NCI-H510A (cell line): ENCODE results near the gene OPRD1.

Source experiments
- DNase-seq: peaks from one replicate; lab custom pipeline; 2025; lab: John Stamatoyannopoulos, UW

The OPRD1 gene

DNA sequence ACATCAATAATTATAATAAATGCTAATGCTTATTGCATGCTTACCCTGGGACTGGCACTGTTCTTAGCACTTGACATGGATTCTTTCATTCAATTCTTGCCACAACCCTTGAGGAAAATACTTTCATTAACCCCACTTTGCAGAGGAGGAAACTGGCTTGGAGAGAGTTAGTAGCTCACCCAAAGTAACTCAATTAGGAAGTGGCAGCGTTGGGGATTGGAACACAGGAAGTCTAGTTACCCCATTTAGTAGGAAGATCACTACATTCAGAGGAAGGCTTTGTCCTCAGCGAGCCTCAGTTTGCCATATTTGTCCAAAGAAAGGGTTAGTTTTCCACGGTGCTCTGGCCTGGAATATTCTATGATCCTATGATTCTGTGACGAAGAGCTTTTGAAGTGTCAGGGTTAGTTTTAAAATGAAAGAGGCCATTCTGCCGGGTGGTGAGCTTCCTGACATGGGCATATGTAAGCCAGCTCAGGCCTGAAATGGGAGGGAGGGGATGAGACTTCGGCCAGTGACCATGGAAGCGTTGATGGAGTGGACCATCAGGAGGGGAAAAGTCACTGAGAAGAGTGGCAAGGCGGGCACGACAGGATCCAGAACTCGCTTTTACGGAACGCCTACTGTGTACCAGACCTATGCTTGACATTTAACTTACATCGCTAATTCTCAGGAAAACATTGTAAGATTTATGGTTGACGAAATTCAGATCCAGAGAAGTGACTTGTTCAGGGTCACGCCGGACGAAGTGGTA is 74.2 kb downstream of the OPRD1 start:
- DNase-seq = no peak

DNA sequence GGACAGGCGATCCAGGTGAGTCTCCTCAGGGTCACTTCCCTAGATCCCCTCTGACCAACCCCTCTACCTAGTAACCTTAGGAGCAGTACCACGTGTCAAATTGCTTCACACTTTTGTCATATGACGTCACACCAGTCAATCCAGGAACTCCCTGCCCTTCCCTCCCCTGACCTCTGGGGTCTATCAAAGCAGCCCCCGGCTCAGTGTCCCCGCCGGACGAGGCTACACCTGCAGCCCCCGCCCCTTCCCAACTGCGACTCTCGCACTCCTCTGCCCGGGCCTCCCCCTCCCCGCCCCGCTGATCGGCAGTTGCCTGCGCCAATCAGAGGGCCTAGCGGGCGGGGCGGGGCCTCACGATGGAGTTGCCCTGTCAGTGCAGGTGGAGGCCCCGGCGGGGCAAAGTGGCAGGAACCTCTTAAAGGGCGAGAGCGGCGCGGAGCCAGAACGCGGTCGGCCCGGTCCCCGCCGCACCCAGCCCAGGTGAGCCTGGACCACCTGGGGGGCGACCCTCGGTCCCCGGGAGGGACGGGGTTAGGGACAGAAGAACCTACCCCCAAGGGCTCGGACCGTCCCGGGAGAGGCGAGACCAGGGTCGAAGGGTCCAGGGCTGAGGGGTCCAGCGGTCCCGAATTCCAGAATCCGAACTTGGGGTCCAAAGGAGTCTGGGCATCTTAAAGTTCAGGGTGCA is 74.9 kb downstream of the OPRD1 start:
- DNase-seq = peak; percentile 64

DNA sequence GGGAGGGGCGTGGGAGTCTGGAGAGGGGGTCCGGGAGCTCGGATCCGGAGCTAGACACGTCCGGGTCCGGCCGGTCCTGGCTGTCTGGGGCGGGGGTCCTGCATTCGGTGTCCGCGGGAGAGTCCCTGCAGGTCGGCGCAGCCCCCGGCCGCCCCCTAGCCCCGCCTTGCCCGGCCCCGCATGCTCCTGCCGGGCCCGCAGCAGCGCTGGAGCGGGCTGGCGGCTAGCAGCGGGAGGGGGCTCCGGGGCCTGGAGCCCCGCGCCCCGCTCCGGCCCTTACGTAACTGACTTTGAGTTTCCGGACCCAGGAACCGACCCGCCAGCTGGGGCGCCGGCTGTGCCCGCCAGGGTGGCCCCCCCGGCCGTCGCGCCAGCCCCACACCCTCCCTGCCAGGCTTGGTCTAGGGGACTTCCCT is 75.5 kb downstream of the OPRD1 start:
- no peak for DNase-seq

DNA sequence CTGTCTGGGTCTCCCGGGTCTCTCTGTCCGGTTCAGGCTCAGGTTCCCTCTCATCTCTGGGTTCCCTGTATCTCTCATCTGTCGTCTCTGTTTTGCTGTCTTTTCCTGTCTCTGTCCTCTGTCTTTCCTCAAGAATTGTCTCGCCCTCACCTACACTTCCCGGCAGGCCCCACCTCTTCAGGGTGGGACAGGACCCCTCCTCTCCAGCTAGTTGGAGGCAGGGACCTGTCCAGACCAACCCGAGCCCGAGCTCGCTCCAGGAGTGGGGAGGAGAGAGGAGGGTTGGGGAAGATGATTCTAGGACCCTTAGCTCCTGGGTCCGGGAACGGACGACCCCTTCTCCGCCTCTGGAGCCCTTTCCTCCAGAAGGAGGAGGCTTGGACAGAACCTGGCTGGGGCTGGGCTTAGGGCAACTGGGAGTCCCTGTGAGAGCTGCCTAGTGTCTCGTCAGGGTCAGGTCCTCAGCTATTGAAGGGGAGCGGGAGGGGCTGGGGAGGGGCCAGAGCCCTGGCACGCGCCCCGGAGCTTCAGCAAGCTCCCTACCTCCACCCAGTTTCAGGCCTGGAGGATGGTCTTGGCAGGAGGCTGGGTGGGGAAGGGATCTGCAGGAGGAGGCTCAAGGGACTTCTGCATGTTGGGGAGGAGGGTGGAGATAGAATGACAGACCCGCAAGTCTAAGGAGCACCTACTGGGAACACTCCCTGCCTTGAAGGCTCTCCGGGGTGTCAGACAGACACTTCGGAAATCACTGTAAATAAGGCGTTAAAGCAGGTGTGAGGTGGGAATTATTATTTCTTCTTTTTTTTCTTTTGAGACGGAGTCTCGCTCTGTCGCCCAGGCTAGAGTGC is 76.1 kb downstream of the OPRD1 start:
- no peak for DNase-seq

DNA sequence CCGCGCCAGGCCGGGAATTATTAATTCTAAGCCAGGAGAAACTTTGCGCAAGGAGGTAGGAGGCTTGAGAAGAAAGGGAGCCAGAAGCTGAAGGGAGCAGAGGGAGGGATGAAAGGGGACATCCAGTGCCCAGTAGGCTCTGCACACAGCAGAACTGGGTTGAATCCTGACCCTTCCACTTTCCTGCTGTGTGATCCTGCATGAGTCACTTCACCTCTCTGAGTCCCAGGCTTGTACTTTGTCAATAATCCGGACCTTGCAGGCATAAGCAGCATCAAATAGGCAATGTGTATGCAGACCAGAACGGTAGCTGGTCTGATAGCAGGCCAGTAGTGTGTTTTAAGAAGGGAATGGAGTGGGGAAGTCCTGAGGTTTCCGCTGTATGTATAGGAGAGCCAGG is 76.9 kb downstream of the OPRD1 start:
- DNase-seq = no peak

DNA sequence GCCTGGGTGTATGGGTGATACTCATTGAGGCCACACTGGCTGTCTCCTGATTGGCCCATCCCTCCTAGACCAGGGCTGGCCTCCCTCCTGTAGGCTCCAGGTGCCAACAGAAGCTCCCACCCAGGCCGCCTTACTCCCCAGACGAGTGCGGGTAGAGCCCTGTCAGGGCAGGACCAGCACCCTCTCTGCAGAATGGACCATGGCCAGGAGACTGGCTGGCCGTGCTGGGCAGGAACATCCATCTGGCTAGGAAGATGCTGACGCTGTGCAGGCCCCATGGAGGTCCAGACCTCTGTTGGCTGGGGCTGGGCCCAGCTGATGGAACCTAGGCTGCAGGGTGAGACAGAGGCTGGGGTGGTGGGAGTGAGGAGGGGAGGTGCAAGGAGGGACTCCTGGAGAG is 77.4 kb downstream of the OPRD1 start:
- no peak for DNase-seq

DNA sequence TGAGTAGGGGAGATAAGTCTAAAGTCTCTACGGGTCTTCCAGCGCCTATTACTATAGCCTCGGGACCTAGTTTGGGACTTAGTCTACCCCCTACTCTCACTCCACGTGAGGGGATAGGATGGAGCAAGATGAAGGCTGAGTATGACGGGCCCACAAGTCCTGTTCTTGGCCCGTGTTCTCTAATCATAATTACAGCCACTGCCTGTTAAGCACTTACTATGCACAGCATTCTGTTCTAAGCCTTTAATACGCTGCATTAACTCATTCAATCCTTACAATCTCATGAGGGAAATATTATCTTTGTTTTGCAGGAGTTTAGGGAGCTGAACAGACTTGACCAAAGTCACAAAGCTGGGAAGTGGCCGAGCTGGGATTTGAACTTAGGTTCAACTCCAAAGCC is 78.5 kb downstream of the OPRD1 start:
- no peak for DNase-seq

DNA sequence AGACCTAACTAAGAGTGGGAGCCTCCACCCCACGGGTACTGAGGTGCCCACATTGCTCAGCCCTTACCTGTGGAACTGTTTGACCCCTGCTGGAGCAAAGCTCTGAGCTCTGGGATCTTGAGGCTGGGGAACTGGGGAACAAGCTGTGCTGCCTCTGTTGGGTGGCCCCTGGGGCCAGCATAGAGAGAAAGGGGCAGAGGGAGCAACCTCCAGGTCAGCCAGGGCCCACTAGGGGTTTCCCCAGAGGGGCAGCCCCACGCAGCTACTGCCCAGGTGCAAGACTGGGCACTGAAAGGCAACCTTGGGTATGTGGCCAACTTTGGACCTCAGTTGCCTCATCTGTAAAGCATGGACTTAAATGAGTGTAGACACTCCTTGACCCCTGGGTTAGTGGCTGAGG is 78.9 kb downstream of the OPRD1 start:
- no peak for DNase-seq

DNA sequence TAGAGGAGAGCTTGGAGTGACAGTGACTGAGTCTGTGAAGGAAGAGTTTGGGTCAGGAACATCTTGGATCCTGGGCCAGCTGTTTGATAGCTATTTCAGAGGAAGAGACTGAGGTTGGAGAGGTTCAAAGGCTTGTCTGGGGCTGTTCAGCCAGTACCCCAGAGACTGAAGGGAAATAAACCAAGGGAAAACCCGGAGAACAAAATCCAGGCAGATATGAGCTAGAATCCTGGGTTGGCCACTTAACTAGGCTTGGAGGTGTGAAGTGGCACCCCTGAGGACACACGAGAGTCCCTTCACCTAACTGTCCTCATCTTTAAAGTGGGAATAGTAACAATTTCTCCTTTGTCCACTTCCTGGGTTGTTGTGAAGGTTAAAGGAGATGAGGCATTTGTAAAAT is 79.3 kb downstream of the OPRD1 start:
- no peak for DNase-seq

DNA sequence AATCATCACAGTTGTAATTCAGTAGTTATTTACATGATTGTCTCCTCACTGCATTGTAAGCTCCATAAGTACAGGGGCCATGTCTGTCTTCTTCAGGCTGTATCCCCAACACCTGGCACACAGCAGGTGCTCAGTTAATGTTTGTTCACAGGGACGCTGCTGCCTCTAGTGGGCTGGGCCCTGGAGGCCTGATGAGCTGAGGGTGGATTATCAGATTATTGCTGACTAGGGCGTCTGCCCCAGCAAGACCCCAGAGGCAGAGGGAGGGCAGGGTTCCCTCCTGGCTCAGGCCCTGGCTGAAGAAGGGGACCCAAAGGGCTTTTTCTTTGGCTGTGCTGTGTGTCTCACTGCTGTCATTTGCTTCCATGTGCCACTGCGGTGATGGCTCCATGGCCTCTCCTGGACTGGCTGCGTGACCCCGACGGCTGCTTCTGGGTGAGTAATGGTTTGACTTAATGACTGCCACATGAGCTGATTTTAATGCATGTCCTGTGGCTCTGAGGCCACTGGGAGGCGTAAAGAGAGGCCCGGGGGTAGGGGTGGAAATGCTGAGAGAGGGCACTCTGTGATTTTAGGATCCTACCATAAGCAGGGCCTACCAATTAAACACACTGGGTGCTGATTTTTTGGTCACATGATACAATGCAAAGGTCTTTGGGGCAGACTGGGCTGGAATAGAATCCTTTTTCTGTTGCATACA is 81.6 kb downstream of the OPRD1 start:
- DNase-seq = no peak

DNA sequence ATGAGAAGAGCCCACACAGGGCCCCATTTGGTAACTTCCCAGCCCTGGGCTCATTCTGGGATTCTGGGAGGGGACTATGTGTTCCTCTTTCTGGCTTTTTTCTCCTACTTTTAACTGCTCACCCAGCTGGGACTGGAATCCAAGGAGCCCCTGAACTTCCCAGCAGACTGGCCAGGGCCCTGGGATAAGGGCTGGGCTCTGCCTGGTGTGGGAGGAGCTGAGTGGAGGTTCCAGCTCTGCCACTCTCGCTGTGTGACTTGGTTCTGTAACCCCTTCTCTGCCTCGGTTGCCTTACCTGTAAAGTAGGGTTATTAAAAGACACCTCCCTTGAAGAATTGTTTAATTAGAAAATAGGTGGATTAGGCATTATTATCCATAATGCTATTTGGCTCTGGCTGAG is 82.8 kb downstream of the OPRD1 start:
- DNase-seq = no peak

DNA sequence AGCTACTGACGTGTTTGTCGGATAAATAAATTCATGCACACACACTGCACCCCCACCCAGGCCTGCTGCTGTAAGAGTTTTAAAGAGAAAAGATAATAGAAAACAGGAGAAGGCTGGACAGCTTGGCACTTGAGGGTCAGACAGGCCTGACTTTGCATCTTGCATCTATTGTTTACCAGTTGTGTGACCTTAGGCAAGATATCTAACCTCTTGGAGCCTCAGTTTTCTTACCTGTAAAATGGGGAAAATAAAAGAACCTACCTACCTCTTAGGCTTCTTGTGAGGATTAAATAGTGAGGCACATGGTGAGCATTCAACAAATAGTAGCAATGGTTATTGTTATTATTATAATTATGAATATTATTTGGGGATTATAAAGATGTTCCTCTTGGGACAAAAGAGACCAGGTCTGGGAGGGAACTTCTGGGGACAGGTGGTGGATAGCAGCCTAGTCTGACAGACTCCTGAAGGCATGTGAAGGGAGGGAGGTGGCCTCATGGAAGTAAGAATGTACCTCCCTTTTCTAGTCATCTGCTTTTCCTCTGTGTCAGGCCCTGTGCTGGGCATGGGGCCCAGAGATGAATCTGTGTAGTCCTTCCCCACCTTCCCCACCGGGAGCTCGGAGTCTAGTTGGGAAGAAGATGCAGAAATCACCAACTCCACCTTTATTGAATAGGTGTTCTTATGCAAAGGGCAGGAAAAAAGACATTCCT is 84.1 kb downstream of the OPRD1 start:
- no peak for DNase-seq

DNA sequence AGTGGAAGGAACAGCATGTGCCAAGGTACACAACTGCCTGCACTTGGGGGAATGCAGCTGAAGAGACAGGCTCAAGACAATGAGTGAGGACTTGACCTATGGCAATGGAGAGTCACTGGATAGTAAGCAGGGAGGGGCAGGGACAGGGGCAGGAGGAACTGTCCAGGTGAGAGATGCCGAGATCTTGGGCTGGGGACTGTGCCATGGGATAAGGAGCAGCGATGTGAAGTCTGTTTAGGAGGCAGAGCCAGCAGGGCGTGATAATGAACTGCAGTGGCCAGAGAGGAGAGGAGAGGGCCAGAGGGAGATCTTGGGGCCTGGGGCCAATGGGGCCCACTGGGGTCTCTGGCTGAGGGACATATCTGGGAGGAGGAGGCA is 84.6 kb downstream of the OPRD1 start:
- DNase-seq = no peak

DNA sequence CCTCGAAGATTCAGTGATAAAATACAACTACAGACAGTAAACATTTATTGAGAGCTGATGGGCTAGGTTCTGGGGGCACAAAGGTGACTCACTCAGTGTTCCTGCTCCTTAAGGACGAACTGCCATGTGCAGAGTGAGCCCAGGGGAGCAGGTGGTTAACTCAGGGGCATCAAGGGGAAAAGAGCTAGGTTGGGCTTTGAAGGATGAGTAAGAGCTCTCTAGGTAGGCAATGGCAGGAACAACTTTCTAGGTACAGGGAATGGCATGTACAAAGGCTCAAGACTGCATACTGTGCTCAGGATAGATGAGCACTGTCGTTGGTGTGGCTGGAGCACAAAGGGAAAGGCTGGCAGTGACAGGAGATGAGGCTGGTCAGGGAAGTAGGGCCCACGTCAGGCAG is 85.8 kb downstream of the OPRD1 start:
- DNase-seq = no peak

DNA sequence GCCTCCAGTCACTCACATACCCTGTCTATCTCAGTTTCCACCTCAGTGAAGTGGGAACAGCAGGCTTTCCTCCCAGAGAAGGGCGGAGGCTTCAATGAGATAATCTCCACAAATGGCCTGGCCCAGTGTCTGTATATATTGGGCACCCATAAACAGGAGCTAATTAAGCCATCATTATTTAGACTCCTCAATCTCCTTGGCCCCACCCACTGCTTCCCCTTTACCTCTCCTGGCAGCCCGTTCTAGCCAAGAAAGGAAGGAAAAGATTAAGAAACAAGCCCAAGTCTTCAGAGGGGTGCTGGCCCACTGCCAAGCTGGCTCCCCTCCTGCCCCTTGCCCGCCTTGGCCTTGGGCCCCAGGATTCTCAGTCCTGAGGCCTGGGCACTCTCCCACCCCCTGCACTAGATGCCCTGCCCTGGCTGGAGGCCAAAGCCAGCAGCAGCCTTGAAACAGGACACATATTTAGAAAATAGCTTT is 86.5 kb downstream of the OPRD1 start:
- no peak for DNase-seq

DNA sequence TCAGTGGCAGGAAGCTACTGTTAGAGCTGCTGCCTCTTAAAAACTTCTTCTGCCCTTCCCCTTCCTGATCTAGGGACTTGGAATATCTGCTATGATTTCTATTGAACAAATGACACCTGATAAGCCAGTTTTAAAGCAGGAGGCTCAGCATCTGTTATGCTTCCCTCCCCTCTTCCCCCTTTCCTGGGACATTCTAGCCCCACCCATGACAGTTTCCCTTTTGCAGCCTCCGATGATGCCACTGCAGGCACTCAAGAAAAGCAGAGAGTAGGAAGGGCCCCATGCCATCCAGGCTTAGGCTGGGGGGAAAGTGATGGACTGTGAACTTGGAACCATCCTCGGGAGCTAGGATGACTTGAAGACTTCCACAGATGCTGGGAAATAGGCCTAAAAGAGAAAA is 87.3 kb downstream of the OPRD1 start:
- no peak for DNase-seq

DNA sequence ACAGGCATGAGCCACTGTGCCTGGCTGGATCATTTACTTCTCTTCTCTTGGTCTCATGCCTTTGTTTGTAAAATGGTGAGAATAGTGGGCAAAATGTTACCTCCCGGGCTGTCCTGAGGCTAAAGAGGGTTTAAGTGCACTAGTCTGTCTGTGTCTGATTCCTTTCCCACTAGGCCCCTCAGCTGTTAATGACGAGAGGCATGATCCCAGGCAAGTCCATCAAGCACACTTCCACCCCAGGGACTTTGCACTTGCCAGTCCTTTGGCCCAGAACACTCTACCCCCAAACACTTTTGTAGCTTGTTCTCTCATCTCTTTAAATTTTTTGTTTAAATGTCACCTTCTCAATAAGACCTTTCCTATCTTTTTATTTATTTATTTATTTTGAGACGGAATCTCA is 88.6 kb downstream of the OPRD1 start:
- DNase-seq = no peak

DNA sequence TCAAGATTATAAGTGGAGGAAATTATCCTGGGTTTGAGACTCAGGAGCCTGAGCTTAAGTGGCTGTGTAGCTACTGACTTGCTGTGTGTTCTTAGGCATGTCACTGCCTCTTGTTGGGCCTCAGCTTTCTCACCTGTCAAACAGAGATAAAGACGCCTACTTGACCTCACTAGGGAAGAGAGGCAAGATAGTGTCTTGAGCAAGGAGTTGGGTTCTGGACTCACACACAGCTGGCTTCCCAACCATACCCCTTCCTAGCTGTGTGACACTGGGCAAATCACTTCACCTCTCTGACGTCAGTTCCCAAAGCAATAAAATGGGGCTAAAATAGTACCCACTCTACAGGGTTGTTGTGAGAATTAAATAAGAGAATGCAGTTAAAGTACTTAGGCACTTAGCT is 90.8 kb downstream of the OPRD1 start:
- no peak for DNase-seq

DNA sequence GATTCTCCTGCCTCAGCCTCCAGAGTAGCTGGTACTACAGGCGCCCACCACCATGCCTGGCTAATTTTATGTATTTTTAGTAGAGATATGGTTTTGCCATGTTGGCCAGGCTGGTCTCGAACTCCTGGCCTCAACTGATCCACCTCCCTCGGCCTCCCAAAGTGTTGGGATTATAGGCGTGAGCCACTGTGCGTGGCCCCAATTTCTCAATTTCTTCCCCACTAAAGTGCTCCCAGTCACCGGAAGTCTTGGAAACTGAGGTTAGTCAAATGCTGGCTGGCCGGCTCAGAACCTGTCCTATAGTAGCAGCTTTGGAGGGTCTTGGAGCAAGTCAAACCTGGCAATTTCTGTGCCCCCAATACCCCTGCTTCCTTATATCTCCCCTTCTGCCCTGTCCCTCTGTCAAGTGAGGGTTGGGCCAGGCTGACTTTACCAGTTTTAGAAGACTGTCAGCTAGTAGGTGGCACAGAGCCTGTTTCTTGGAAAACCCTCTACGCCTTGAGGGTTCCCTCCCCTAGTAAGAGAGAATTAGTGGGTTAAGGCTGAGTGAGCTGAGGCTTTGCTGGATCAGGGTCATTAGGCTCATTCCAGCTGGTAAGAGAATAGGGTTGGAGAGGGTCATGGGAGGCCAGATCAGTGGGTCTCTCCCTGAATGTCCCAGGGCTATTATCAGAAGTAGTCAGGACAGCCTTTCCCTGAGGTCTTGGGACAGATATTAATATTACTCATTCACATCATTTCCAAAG is 94.1 kb downstream of the OPRD1 start:
- DNase-seq = no peak

DNA sequence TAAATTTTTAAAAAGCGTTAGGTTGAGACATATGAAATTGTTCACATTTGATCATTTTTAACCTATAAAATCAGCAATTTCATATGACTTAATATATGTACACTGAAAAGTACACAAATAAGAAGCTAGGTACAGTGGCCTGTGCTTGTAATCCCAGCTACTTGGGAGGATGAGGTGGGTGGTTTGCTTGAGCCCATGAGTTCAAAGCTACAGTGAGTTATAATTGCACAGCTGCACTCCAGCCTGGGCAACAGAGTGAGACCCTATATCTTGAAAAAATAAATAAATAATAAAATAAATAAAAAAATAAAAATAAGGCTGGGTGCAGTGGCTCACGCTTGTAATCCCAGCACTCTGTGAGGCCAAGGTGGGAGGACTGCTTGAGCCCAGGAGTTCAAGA is 97.2 kb downstream of the OPRD1 start:
- no peak for DNase-seq
